Raji (cell line): ENCODE results near the gene CA5B.

Experiments
- POLR2A ChIP-seq: IDR thresholded peaks from 2 replicates; pipeline ENCODE4 v1.6.1; 2011; ENCODE audit warnings: low read depth, low read length, control low read depth; ENCODE audit not compliant: insufficient read depth

Gene CA5B

DNA sequence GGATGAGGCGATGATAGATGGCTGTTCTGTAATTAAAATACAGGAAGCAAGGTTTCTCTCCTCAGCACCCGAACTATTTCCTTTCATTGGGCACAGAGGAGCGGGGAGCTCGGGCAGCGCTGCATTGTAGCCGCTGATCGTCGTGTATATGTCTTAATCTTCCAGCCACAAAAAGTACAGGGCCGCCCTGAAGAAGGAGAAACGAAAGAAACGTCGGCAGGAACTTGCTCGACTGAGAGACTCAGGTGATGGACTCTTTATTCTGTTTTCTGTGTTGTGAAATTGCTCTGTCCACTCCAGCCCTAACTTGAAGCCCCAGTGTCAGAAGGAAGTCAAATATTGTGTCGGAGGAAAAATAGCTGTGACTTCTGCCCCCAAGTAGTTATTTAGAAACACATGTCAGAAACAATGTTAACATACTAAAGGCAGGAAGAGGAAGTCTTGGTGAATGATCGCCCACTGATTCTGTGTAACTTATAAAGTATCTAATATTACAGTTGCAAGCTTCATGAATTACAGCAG, 52.8 kb downstream of the CA5B start:
- TF ChIP-seq POLR2A, result no peak

DNA sequence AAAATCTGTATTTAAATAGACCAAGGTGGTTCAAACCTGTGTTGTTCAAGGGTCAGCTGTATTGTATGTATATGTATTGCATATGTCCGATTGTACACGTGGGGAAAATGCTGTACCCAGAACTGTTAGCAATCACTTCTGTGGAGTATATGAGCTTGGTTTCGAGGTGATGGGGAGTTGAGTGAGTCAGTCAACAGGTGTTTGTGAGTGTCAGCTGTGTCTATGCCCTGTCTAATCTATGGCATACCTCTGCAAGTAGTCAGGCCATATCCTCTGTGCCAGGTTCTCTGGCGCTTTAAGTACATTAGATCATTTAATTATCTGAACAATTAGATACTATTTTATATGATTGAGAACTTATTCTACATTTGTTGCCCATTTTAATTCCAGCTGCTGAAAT, 59.6 kb downstream of the CA5B start:
- no peak for TF ChIP-seq POLR2A

DNA sequence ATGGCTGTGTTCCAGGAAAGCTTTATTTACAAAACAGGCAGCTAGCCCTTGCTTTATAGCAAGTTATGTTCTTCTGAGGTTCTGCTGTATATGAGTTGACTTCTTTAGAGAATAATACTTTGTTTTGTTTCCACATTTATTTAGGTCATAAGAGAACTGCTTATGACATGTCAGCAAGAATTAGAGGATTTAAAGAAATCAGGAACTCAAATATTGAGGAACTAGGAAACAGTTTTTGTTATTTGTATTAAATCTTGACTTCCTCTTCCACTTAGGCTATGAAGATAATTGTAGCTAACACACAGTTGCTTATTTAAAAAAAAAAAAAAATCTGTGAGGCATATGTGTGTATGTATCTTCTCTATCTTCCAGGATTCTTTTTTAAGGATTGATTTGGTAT, 66.5 kb downstream of the CA5B start:
- TF ChIP-seq POLR2A, result no peak

DNA sequence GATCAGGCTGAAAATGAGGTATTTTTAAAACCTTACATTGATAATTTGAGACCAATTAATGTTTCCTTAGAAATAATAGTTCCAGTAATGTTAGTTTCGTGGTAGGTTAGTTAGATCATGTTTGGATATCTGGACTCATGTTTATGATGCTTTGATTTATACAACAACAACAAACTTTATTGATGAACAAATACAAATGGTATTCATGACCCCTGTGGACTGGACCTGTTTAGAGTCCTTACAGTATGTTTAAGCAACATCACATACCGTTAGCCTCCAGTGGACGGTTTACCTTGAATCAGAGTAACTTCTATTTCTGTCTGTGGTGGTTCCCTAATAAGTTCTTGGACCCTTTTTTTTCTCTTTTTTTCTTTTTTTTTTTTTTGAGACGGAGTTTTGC, 70.2 kb downstream of the CA5B start:
- TF ChIP-seq POLR2A, result no peak

- TF ChIP-seq POLR2A, result no peak
These were observed 74.3 kb downstream of the CA5B start for GRCh38 chrX:15812192-15812938.

GRCh38 chrX:15813416-15813815, 75.3 kb downstream of the CA5B start:
- TF ChIP-seq POLR2A, result no peak

DNA sequence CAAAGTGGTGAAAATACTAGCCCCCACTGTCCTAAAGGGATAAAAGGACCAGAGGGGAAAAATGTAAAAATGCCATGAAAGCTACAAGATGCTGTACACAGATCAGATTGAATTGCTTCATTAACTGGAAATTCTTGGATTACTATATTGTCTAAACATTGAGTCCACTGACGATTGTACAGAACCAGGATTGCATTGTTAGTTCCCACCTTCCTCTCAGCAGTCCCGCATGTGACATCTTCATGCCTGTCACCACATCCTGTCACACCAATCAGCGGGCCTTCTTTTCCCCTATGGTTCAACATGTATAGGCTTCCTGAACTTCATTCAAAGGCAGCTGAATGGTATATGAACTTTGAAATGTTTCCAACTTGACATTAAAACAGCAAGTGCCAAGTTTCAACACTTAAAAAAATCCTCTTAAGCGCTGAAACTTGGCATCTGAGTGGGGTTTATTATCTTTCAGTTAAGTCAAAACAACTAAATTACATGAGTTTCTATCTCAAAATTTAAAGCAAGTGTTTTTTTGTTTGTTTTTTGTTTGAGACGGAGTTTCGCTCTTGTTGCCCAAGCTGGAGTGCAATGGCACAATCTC, 76.8 kb downstream of the CA5B start:
- TF ChIP-seq POLR2A, result no peak

- no peak for TF ChIP-seq POLR2A
These were observed 77.8 kb downstream of the CA5B start for GRCh38 chrX:15815779-15816437.

DNA sequence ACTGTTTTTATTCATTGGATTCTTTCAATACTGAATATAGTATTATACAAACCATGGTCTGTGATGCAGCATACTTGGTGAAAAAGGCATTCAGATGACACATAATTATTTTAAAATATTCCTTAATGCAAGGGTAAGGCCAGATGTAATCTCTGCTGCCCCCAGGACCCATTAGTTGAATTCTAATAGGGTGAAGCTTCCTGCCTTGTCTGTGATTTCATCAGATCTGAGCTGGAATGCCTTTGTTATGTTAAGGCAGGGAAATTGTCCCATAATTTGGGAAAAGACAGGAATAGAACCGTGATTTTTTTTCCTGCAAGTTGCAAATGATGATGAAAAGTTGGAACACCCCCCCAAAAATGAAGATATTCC, 78.4 kb downstream of the CA5B start:
- TF ChIP-seq POLR2A, result no peak

DNA sequence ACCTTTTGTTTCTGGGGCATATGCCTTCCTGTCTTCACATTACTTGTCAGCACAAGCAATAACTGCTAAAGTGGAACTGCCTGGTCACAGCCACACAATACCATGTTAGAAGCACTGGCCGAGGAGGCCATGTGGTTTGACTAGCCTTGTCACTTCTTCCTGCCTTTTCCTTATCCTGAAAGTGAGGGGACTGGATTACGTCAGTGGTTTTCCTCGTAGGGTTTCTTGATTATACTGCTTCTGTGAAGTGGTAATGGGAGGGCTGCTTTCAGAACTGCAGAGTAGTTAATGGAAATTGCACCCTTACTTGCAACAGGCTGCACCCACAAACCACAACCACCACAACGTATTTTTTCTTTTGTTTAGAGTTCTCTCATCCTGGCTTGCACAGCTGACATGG, 78.8 kb downstream of the CA5B start:
- TF ChIP-seq POLR2A, result no peak

- no peak for TF ChIP-seq POLR2A
These were observed 82.3 kb downstream of the CA5B start for GRCh38 chrX:15820106-15821073.

DNA sequence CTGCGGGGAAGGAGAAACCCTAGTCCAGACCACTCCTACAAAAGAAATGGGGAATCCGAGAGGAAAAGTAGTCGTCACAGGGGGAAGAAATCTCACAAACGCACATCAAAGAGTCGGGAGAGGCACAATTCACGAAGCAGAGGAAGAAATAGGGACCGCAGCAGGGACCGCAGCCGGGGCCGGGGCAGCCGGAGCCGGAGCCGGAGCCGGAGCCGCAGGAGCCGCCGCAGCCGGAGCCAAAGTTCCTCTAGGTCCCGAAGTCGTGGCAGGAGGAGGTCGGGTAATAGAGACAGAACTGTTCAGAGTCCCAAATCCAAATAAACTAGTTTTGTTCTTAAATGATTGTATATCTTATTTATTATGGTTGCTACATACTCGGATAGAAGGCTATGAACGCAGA, 84.9 kb downstream of the CA5B start:
- TF ChIP-seq POLR2A, result no peak

GRCh38 chrX:15825936-15826335, 87.9 kb downstream of the CA5B start:
- TF ChIP-seq POLR2A, result no peak

GRCh38 chrX:15829217-15829616, 91.1 kb downstream of the CA5B start:
- TF ChIP-seq POLR2A, result no peak

DNA sequence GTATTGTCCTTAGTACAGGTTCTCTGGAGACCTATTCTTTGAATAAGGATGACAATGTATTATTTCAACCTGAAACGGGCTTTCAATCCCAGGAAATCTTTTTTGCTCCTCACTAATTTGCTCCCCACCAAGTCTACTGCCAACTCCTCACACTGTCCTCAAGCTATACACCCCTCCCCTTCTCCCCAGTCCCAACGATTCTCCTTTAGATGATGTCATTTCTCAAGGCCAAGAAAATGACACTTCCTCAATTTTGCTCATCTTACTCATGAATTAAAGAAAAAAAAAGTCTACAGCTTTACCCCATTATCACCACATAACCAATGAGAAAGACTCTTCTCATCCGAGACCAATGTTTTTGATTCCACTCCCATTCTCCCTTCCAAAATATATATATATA, 96.0 kb downstream of the CA5B start:
- no peak for TF ChIP-seq POLR2A
